HuH-7 (cell line): ENCODE measurements around the gene TP53INP2.
"Not testable (repeated sequence)": the region's sequence is repeated elsewhere in the genome, so short reads cannot be mapped to it uniquely, and the experiment has no call there.

Experiments
- DNase-seq: peaks from one replicate; pipeline ENCODE4 v3.0.0; 2011; ENCODE audit warnings: low spot score

The TP53INP2 gene

GRCh38 chr20:34722560-34722959 lies 18.4 kb downstream of the TP53INP2 start:
- DNase-seq = not testable (repeated sequence)

- no peak for DNase-seq
Observed at GRCh38 chr20:34724172-34724571, 20.0 kb downstream of the TP53INP2 start.

- DNase-seq = no peak
Observed at GRCh38 chr20:34729416-34729815, 25.3 kb downstream of the TP53INP2 start.

- DNase-seq = no peak
Observed at GRCh38 chr20:34732523-34732922, 28.4 kb downstream of the TP53INP2 start.

- no peak for DNase-seq
Observed at GRCh38 chr20:34736106-34736735, 32.1 kb downstream of the TP53INP2 start.

- no peak for DNase-seq
Observed at GRCh38 chr20:34743039-34743438, 38.9 kb downstream of the TP53INP2 start.

- no peak for DNase-seq
Observed at GRCh38 chr20:34744340-34744739, 40.2 kb downstream of the TP53INP2 start.

GRCh38 chr20:34744847-34745246 lies 40.7 kb downstream of the TP53INP2 start:
- no peak for DNase-seq

GRCh38 chr20:34746674-34747073 lies 42.5 kb downstream of the TP53INP2 start:
- no peak for DNase-seq

- DNase-seq = no peak
Observed at GRCh38 chr20:34747479-34747878, 43.3 kb downstream of the TP53INP2 start.

- DNase-seq = no peak
Observed at GRCh38 chr20:34748709-34749108, 44.6 kb downstream of the TP53INP2 start.

- DNase-seq = no peak
Observed at GRCh38 chr20:34750484-34750883, 46.3 kb downstream of the TP53INP2 start.

GRCh38 chr20:34751453-34751852 lies 47.3 kb downstream of the TP53INP2 start:
- DNase-seq = no peak

- DNase-seq = no peak
Observed at GRCh38 chr20:34753706-34754461, 49.7 kb downstream of the TP53INP2 start.

- no peak for DNase-seq
Observed at GRCh38 chr20:34754611-34755010, 50.5 kb downstream of the TP53INP2 start.

- no peak for DNase-seq
Observed at GRCh38 chr20:34755367-34755766, 51.2 kb downstream of the TP53INP2 start.

GRCh38 chr20:34762031-34762555 lies 57.9 kb downstream of the TP53INP2 start:
- DNase-seq = no peak
